ENCODE results near the gene UNC45A. TPM values are rescaled to one million over a fixed set of nuclear protein-coding genes. Genes with fewer than 3 reads are reported as not detected.
"Not testable (repeated sequence)": the region's sequence is repeated elsewhere in the genome, so short reads cannot be mapped to it uniquely, and the experiment has no call there.

UNC45A gene
- polyA plus RNA-seq, 3 donors from 2014 or later: 54.9 to 74.4 (median 59.3) TPM

DNA sequence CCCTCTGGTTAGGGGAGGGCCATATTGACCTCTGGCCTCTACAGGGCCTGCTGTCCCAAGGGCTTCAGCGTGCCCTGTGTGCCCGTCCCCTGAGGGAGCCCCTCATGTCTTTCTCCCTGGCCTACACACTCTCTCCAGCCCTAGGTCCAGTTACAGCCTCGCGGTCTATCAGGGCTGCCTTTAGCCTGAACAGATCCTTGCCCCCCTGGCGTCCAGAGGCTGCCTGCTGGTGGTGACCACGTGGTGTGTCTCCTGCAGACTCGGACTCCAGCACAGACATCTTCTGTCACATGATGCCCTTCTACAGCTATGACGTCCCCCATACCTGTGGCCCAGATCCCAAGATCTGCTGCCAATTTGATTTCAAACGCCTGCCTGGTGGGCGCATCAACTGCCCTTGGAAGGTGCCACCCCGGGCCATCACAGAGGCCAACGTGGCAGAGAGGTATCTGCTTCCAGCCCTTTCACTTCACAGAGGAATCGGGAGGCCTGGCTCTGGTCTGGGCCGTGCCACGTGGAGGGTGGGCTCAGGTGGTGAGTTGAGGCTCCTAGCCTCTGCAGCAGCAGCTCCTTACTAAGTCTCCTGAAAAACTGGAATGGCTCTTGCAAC is 27.9 kb upstream of the UNC45A start:
- Mint-ChIP-seq H3K4me1 (peaks cover 10 to 15% of the 10 kb centered on the region in 2 donors), H3K4me3 (no peak overlapping the region), H3K9me3 (no peaks in the 10 kb centered on the region), H3K27ac (no peak overlapping the region), H3K27me3 (ENCODE audit: low read depth in 3 of 3) (peaks cover 0 to 1% (median 0%) of the 10 kb centered on the region in 3 donors), H3K36me3 (peaks cover 10 to 35% (median 12%) of the 10 kb centered on the region in 3 donors)
- DNase-seq: no peak

DNA sequence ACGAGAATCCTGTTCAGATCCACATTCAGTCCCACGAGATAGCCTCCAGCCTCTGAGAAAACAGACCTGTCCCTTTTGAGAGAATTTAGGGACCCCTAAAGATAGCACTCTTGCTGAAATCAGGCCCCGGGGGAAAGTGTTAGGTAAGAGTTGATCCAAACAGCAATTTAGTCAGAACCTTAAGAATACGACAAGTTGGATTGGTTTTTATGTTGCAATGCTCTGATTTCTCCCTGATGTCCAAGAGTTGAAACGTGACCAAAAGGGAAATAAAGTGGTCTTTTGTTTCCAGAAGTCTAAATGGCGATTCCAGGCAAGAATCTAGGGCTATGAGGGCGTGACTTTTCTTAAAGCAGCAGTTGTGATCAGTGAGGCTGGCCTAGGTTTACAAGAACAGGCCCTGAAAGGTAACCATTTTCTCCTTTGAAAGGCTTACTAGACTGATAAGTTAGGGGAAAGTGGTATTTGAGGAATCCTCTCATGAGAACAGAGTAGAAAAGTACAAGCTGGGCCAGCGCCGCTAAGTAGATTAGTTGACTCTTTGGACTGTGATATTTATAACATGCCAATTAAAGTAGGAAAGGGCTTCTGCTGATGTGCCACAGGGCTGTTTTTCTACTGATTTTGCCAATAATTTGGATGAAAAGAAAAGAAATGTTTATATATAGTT is 27.1 kb upstream of the UNC45A start:
- Mint-ChIP-seq H3K9me3 (no peaks in the 10 kb centered on the region), H3K27ac (no peak overlapping the region), H3K27me3 (ENCODE audit: low read depth in 3 of 3) (peaks cover 0 to 1% (median 0%) of the 10 kb centered on the region in 3 donors), H3K4me3 (no peak overlapping the region), H3K4me1 (peaks cover 8 to 15% of the 10 kb centered on the region in 2 donors), H3K36me3 (peaks cover 12 to 39% (median 14%) of the 10 kb centered on the region in 3 donors)
- DNase-seq: no peak

DNA sequence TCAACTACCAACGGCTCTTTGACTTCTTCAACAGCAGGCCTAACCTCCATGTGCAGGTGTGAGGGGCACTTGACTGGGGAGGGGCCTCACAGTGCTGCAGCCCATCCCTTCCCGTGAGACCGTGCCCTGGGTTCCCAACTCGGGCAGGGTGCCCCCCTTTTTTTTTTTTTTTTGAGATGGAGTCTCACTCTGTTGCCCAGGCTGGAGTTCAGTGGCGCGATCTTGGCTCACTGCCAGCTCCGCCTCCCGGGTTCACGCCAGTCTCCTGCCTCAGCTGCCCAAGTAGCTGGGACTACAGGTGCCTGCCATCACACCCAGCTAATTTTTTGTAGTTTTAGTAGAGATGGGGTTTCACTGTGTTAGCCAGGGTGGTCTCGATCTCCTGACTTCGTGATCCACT is 25.6 kb upstream of the UNC45A start:
- not testable (repeated sequence) for H3K27me3 Mint-ChIP-seq (ENCODE audit: low read depth in 3 of 3); H3K27ac Mint-ChIP-seq; H3K4me1 Mint-ChIP-seq; DNase-seq; H3K4me3 Mint-ChIP-seq; H3K9me3 Mint-ChIP-seq
- peaks cover 17 to 49% (median 19%) of the 10 kb centered on the region in 3 donors for H3K36me3 Mint-ChIP-seq

DNA sequence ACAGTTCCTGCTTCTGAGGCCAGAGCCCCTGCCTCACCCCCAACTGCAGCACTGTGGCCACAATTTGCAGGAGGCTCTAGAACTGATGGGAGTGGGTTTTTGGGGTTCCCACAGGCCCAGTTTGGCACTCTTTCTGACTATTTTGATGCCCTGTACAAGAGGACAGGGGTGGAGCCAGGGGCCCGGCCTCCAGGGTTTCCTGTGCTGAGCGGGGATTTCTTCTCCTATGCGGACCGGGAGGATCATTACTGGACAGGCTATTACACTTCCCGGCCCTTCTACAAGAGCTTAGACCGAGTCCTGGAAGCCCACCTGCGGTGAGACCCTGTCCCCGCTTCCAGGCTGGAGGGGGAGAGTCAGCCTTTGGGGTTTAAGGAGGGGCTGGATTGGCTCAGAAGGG is 25.1 kb upstream of the UNC45A start:
- H3K9me3 Mint-ChIP-seq: no peaks in the 10 kb centered on the region
- H3K36me3 Mint-ChIP-seq: peaks cover 19 to 50% (median 19%) of the 10 kb centered on the region in 3 donors
- H3K27ac Mint-ChIP-seq: no peak overlapping the region
- H3K4me1 Mint-ChIP-seq: peaks cover 0 to 4% of the 10 kb centered on the region in 2 donors
- no peak overlapping the region for H3K4me3 Mint-ChIP-seq
- no peak for DNase-seq
- peaks cover 0 to 1% (median 0%) of the 10 kb centered on the region in 3 donors for H3K27me3 Mint-ChIP-seq (ENCODE audit: low read depth in 3 of 3)

DNA sequence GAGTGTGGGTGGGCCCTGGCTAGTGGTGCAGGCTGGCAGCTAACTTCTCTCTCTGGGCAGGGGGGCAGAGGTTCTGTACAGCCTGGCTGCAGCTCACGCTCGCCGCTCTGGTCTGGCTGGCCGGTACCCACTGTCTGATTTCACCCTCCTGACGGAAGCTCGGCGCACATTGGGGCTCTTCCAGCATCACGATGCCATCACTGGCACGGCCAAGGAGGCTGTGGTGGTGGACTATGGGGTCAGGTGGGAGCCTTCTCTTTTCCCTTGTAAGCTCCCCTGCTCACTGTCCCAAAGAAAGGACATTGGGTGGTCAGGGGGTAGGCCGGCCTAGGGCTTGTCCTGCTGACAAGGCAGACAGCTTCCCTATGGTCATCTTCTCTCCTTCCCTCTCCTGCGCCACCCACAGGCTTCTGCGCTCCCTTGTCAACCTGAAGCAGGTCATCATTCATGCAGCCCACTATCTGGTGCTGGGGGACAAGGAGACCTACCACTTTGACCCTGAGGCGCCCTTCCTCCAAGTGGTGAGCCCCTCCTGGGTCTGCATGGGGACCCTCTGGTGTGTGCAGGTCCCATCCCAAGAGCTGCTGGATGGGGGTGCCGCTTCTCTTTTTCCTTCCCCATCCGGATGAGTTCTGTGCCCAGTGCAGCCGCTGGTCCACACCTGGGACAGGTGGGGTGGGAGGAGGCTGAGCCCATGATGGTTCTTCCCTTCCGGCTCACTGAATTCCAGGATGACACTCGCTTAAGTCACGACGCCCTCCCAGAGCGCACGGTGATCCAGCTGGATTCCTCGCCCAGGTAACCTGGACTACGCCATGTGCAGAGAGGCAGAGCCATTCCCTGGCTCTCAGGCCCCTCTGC is 24.4 kb upstream of the UNC45A start:
- Mint-ChIP-seq H3K4me3 (no peak overlapping the region), H3K27ac (no peak overlapping the region), H3K9me3 (no peaks in the 10 kb centered on the region), H3K4me1 (peaks cover 0 to 2% of the 10 kb centered on the region in 2 donors), H3K27me3 (ENCODE audit: low read depth in 3 of 3) (peaks cover 0 to 1% (median 0%) of the 10 kb centered on the region in 3 donors), H3K36me3 (peaks cover 14 to 53% (median 17%) of the 10 kb centered on the region in 3 donors)
- DNase-seq: no peak

DNA sequence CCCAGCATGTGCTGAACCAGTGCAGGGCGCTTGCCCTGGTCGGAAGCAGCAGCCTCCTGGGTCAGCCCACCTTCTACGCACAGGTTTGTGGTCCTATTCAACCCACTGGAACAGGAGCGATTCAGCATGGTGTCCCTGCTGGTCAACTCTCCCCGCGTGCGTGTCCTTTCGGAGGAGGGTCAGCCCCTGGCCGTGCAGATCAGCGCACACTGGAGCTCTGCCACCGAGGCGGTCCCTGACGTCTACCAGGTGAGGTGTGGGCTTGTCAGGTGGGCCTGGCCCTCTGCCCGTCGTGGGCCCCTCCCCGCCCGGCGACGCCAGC is 23.8 kb upstream of the UNC45A start:
- no peak overlapping the region for H3K4me3 Mint-ChIP-seq
- no peaks in the 10 kb centered on the region for H3K4me1 Mint-ChIP-seq
- peaks cover 11 to 50% (median 14%) of the 10 kb centered on the region in 3 donors for H3K36me3 Mint-ChIP-seq
- no peaks in the 10 kb centered on the region for H3K9me3 Mint-ChIP-seq
- H3K27me3 Mint-ChIP-seq (ENCODE audit: low read depth in 3 of 3): peaks cover 0 to 1% (median 0%) of the 10 kb centered on the region in 3 donors
- H3K27ac Mint-ChIP-seq: no peak overlapping the region
- DNase-seq: no peak

DNA sequence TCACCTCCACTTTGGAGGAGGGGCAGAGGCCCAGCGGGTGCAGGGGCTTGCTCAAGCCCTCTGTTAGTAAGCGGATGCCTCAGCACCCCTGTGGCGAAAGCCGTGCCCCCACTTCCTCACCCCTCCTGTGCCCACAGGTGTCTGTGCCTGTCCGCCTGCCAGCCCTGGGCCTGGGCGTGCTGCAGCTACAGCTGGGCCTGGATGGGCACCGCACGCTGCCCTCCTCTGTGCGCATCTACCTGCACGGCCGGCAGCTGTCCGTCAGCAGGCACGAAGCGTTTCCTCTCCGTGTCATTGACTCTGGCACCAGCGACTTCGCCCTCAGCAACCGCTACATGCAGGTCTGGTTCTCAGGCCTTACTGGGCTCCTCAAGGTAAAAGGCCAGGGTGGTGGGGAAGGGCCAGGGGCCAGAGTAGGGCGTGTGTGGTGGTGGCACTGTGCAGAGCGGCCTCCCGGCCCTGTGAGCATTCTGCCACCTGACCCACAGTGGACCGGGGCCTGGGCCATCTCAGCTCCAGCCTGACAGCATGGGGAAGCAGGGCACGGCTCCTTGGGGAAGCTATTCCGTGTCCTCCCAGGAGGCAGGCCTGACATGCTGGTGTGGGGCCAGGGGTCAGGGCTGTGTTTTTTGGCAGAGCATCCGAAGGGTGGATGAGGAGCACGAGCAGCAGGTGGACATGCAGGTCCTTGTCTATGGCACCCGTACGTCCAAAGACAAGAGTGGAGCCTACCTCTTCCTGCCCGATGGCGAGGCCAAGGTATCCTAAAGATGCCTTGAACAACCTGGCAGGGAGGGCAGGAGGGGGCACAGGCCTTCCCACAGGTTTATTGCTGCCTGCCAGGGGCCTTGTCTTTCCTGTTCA is 22.9 kb upstream of the UNC45A start:
- Mint-ChIP-seq H3K27ac (no peak overlapping the region), H3K4me1 (no peaks in the 10 kb centered on the region), H3K27me3 (ENCODE audit: low read depth in 3 of 3) (peaks cover 0 to 1% (median 0%) of the 10 kb centered on the region in 3 donors)

DNA sequence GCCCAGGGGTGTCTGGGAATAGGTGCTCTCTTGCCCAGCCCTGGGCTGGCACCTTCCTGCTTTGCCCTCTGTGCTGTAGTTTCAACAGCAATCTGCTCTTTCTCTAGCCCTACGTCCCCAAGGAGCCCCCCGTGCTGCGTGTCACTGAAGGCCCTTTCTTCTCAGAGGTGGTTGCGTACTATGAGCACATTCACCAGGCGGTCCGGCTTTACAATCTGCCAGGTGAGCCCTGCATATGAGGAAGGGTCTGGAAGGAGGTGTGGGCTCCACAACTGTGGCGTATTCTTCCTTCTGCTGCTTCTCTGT is 22.4 kb upstream of the UNC45A start:
- Mint-ChIP-seq H3K4me3 (no peak overlapping the region), H3K36me3 (peaks cover 16 to 54% (median 24%) of the 10 kb centered on the region in 3 donors), H3K9me3 (no peaks in the 10 kb centered on the region), H3K4me1 (no peaks in the 10 kb centered on the region), H3K27ac (no peak overlapping the region), H3K27me3 (ENCODE audit: low read depth in 3 of 3) (peaks cover 0 to 1% (median 0%) of the 10 kb centered on the region in 3 donors)
- DNase-seq: no peak

More for the DNA sequence above, 22.9 kb upstream of the UNC45A start:
- Mint-ChIP-seq H3K4me3 (no peak overlapping the region), H3K9me3 (no peaks in the 10 kb centered on the region), H3K36me3 (peaks cover 12 to 56% (median 21%) of the 10 kb centered on the region in 3 donors)
- DNase-seq: no peak

DNA sequence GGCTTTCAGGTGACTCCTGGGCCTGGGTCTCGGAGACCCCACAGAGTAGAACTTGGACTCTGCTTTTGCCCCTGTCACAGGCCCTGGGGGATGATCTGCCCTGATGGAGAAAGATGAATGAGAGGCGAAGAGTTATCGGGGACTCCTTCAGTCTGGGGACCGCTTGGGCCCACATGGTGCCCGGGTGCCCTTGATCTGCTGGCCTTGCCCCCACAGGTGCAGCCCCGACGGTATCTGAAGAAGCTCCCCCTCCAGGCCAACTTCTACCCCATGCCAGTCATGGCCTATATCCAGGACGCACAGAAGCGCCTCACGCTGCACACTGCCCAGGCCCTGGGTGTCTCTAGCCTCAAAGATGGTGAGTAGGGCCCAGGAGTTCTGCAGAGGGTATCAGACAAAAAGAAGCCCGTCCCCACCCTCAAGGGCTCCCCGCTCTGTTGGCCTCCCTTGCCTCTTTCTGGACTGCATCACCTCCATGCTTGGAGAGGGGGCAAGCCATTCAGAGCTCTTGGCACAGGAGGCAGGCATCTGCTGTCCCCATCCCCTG is 21.6 kb upstream of the UNC45A start:
- no peak for DNase-seq
- peaks cover 0 to 2% (median 1%) of the 10 kb centered on the region in 3 donors for H3K27me3 Mint-ChIP-seq (ENCODE audit: low read depth in 3 of 3)
- H3K4me3 Mint-ChIP-seq: no peak overlapping the region
- H3K9me3 Mint-ChIP-seq: no peaks in the 10 kb centered on the region
- H3K36me3 Mint-ChIP-seq: peaks cover 24 to 52% (median 27%) of the 10 kb centered on the region in 3 donors
- H3K27ac Mint-ChIP-seq: no peak overlapping the region
- H3K4me1 Mint-ChIP-seq: no peaks in the 10 kb centered on the region

DNA sequence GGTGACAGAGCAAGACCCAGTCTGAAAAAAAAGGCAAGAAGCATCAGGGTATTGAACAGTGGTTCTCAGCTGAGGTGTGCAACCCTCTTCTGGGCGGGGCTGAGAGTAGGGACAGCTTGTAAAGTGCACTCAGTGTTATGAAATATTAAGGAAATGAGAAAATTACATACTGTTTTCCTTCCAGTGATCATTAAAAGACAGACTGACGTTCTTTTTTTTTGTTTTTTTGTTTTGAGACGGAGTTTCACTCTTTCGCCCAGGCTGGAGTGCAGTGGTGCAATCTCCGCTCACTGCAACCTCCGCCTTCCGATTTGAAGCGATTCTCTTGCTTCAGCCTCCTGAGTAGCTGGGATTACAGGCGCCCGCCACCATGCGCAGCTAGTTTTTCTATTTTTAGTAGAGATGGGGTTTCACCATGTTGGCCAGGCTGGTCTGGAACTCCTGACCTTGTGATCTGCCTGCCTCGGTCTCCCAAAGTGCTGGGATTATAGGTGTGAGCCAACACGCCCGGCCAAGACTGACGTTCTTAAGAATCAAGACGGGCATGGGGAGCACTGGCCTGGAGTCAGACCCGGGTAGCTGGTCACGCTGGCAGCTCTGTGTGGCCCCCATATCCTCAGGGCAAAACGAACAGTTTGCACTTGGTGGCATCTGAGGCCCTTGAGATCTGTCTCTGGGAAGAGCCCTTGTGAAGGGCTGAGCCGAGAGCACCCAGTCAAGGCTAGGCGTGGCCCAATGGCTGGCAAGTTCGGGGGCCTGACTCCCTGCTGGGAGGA is 20.6 kb upstream of the UNC45A start:
- Mint-ChIP-seq H3K27ac (no peak overlapping the region), H3K4me1 (no peaks in the 10 kb centered on the region), H3K36me3 (peaks cover 28 to 57% (median 31%) of the 10 kb centered on the region in 3 donors), H3K9me3 (no peaks in the 10 kb centered on the region), H3K4me3 (no peak overlapping the region), H3K27me3 (ENCODE audit: low read depth in 3 of 3) (peaks cover 0 to 2% (median 0%) of the 10 kb centered on the region in 3 donors)
- DNase-seq: no peak

DNA sequence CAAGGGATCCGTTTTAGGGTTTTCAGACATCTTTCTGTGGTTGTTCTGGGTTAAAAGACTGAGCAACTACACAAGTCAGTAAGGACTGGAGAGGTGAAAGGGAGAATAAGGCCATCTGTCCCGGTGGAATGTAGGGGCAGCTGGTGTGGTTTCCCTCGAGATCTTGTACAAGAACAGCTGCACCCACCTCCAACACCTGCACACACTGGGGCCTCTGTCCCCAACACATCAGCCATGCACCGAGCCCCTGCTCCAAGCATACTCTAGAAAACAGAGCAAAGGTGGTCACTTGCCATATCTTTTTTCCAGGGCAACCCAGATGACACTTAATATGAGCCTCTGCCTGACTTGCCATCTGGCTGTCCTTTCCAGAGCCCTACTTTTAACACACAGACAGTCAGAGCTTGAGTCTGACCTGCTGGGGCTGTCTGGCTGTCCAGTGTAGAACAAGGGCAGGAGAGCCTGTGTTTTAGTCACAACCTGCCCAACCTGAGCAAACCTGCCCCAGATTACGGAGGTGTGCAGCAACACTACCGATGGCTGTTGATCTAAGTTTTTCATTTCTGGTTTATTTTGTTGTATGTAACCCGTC is 19.8 kb upstream of the UNC45A start:
- Mint-ChIP-seq H3K36me3 (peaks cover 36 to 59% (median 37%) of the 10 kb centered on the region in 3 donors), H3K9me3 (no peaks in the 10 kb centered on the region), H3K4me1 (no peaks in the 10 kb centered on the region), H3K27me3 (ENCODE audit: low read depth in 3 of 3) (peaks cover 0 to 2% (median 0%) of the 10 kb centered on the region in 3 donors), H3K4me3 (no peak overlapping the region), H3K27ac (peak overlapping the region in 2 of 6 donors; percentile 12 to 18)
- DNase-seq: no peak

DNA sequence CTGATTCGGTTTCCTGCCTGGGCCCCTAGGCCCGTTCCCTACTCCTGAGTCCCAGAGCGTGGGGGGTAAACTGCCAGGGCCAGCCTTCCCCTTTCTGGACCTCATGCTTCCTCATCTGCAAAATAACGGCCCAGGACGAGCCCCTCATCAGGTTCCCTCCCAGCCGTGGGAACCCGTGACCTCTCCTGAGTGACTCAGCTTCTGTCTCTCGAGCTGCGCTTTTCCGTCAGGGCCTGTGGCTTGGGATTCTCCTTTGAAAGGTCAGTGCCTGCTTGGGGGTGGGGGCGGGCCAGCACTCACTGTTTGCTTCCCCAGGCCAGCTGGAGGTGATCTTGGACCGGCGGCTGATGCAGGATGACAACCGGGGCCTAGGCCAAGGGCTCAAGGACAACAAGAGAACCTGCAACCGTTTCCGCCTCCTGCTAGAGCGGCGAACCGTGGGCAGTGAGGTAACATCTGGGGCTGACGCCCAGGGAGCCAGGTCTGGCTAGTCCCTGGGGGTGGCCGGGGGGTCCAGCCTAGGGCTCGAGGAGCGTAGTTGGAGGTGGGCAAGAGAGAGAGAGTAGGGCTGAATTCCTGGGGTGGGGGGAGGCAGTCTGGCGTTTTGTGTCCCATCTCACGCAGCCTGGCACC is 19.2 kb upstream of the UNC45A start:
- no peak for DNase-seq
- no peak overlapping the region for H3K4me3 Mint-ChIP-seq
- H3K36me3 Mint-ChIP-seq: peaks cover 37 to 56% (median 42%) of the 10 kb centered on the region in 3 donors
- peaks cover 0 to 2% (median 0%) of the 10 kb centered on the region in 3 donors for H3K27me3 Mint-ChIP-seq (ENCODE audit: low read depth in 3 of 3)
- H3K4me1 Mint-ChIP-seq: no peaks in the 10 kb centered on the region
- no peaks in the 10 kb centered on the region for H3K9me3 Mint-ChIP-seq
- H3K27ac Mint-ChIP-seq: peak overlapping the region in 1 of 6 donors; percentile 18

Data from immature natural killer cell (primary cell).